ENCODE results near the gene PPP2R1B.

DNA sequence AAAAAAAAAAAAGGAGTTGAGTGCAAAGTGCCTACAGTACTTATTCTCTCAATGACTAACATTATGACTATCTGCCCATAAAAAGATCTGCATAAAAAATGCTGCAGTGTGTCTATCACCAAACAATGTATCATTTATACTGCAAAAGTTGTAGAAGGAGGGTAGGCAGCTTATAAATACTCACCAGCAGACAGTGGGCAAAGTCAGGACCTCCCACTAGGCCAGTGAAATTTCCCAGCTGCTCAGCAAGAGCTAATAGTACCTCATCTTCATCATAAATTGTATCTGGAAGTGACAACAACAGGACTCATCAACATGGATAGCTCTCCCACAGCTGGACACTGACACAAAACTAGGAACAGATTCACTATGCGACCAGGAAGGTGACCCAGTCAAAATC, 1.6 kb downstream of the PPP2R1B start:
- TF ChIP-seq, protein P1, sequence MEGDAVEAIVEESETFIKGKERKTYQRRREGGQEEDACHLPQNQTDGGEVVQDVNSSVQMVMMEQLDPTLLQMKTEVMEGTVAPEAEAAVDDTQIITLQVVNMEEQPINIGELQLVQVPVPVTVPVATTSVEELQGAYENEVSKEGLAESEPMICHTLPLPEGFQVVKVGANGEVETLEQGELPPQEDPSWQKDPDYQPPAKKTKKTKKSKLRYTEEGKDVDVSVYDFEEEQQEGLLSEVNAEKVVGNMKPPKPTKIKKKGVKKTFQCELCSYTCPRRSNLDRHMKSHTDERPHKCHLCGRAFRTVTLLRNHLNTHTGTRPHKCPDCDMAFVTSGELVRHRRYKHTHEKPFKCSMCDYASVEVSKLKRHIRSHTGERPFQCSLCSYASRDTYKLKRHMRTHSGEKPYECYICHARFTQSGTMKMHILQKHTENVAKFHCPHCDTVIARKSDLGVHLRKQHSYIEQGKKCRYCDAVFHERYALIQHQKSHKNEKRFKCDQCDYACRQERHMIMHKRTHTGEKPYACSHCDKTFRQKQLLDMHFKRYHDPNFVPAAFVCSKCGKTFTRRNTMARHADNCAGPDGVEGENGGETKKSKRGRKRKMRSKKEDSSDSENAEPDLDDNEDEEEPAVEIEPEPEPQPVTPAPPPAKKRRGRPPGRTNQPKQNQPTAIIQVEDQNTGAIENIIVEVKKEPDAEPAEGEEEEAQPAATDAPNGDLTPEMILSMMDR (IDR thresholded peaks at IDR 0.05; ENCODE audit: insufficient read depth, low read length, poor library complexity, severe bottlenecking) = no peak
- TF ChIP-seq EZH2phosphoT487 (conservative IDR thresholded peaks at IDR 0.05; ENCODE audit: low read length) = no peak

Data from SU-DHL-6 (cell line).